ENCODE results near the gene TGM3. TPM values are rescaled to one million over a fixed set of nuclear protein-coding genes. Genes with fewer than 3 reads are reported as not detected.

TGM3 gene
- total and polyA plus RNA-seq, 9 donors, result 0.13 to 0.91 (median 0.38) TPM

- peaks cover 2% of the 10 kb centered on the region for H3K27me3 ChIP-seq (ENCODE audit: control insufficient read depth, insufficient read depth, low read length)
- H3K9me3 ChIP-seq (replicated peaks; ENCODE audit: control insufficient read depth, low read depth, low read length), result peaks cover 8% of the 10 kb centered on the region
- no peak for DNase-seq
- H3K36me3 ChIP-seq (ENCODE audit: control insufficient read depth, insufficient read depth, low read length), result no peaks in the 10 kb centered on the region
- no peak overlapping the region for H3K4me3 ChIP-seq (ENCODE audit: low read length)
- no CpG with 5 or more reads among the region's 5 CpGs for WGBS (ENCODE audit: insufficient coverage)
- H3K4me1 ChIP-seq (ENCODE audit: control insufficient read depth, insufficient read depth, low read length), result no peaks in the 10 kb centered on the region
- H3K27ac ChIP-seq (ENCODE audit: low read length), result no peak overlapping the region
These were observed 89.2 kb downstream of the TGM3 start for GRCh38 chr20:2385026-2385425.

- no peaks in the 10 kb centered on the region for H3K36me3 ChIP-seq (ENCODE audit: control insufficient read depth, insufficient read depth, low read length)
- H3K9me3 ChIP-seq (replicated peaks; ENCODE audit: control insufficient read depth, low read depth, low read length), result peaks cover 8% of the 10 kb centered on the region
- no CpG with 5 or more reads among the region's 6 CpGs for WGBS (ENCODE audit: insufficient coverage)
- H3K4me1 ChIP-seq (ENCODE audit: control insufficient read depth, insufficient read depth, low read length), result no peaks in the 10 kb centered on the region
- no peak overlapping the region for H3K27ac ChIP-seq (ENCODE audit: low read length)
- H3K4me3 ChIP-seq (ENCODE audit: low read length), result no peak overlapping the region
- no peak for DNase-seq
- peaks cover 2% of the 10 kb centered on the region for H3K27me3 ChIP-seq (ENCODE audit: control insufficient read depth, insufficient read depth, low read length)
These were observed 89.7 kb downstream of the TGM3 start for GRCh38 chr20:2385496-2385895.

- H3K36me3 ChIP-seq (ENCODE audit: control insufficient read depth, insufficient read depth, low read length), result no peaks in the 10 kb centered on the region
- WGBS (ENCODE audit: insufficient coverage), result 72% methylated on average over 3 of the region's 5 CpGs
- H3K4me1 ChIP-seq (ENCODE audit: control insufficient read depth, insufficient read depth, low read length), result no peaks in the 10 kb centered on the region
- peaks cover 8% of the 10 kb centered on the region for H3K9me3 ChIP-seq (replicated peaks; ENCODE audit: control insufficient read depth, low read depth, low read length)
- no peak for DNase-seq
- H3K27me3 ChIP-seq (ENCODE audit: control insufficient read depth, insufficient read depth, low read length), result no peaks in the 10 kb centered on the region
- no peak overlapping the region for H3K27ac ChIP-seq (ENCODE audit: low read length)
- H3K4me3 ChIP-seq (ENCODE audit: low read length), result no peak overlapping the region
These were observed 90.8 kb downstream of the TGM3 start for GRCh38 chr20:2386516-2387179.

GRCh38 chr20:2387180-2387577, 91.4 kb downstream of the TGM3 start:
- Histone ChIP-seq H3K27ac (ENCODE audit: low read length) (no peak overlapping the region), H3K36me3 (ENCODE audit: control insufficient read depth, insufficient read depth, low read length) (no peaks in the 10 kb centered on the region), H3K9me3 (replicated peaks; ENCODE audit: control insufficient read depth, low read depth, low read length) (peaks cover 8% of the 10 kb centered on the region), H3K4me3 (ENCODE audit: low read length) (no peak overlapping the region), H3K27me3 (ENCODE audit: control insufficient read depth, insufficient read depth, low read length) (no peaks in the 10 kb centered on the region), H3K4me1 (ENCODE audit: control insufficient read depth, insufficient read depth, low read length) (no peaks in the 10 kb centered on the region)
- WGBS (ENCODE audit: insufficient coverage), result 44% methylated on average over 2 of the region's 2 CpGs
- DNase-seq, result peak; percentile 5

GRCh38 chr20:2387580-2387979, 91.8 kb downstream of the TGM3 start:
- H3K9me3 ChIP-seq (replicated peaks; ENCODE audit: control insufficient read depth, low read depth, low read length), result peaks cover 8% of the 10 kb centered on the region
- no peak for DNase-seq
- H3K4me1 ChIP-seq (ENCODE audit: control insufficient read depth, insufficient read depth, low read length), result no peaks in the 10 kb centered on the region
- H3K27me3 ChIP-seq (ENCODE audit: control insufficient read depth, insufficient read depth, low read length), result no peaks in the 10 kb centered on the region
- H3K27ac ChIP-seq (ENCODE audit: low read length), result no peak overlapping the region
- H3K36me3 ChIP-seq (ENCODE audit: control insufficient read depth, insufficient read depth, low read length), result no peaks in the 10 kb centered on the region
- no peak overlapping the region for H3K4me3 ChIP-seq (ENCODE audit: low read length)
- WGBS (ENCODE audit: insufficient coverage), result 77% methylated on average over 3 of the region's 4 CpGs

Other genes starting within 250 kb of the TGM3 start
- gene STK35, start 194.2 kb upstream of the TGM3 start, total RNA-seq, result 5.8 TPM
- gene STK35, start 194.2 kb upstream of the TGM3 start, polyA plus RNA-seq (ENCODE audit: insufficient read depth in 1 of 8, insufficient read length in 8 of 8, low replicate concordance in 1 of 8), result 10 to 100 TPM in 1 of 8 donors, 1 to 10 TPM in 7; 6.4 to 11.1 (median 8.3) TPM
- gene TGM6, start 84.9 kb downstream of the TGM3 start, total RNA-seq, result not detected
- not detected for gene TGM6, start 84.9 kb downstream of the TGM3 start, polyA plus RNA-seq (ENCODE audit: insufficient read depth in 1 of 8, insufficient read length in 8 of 8, low replicate concordance in 1 of 8)
- gene SNRPB, start 174.8 kb downstream of the TGM3 start, total RNA-seq, result 123 TPM
- gene SNRPB, start 174.8 kb downstream of the TGM3 start, polyA plus RNA-seq (ENCODE audit: insufficient read depth in 1 of 8, insufficient read length in 8 of 8, low replicate concordance in 1 of 8), result 100 to 1,000 TPM in 7 of 8 donors, 10 to 100 TPM in 1; 97.3 to 123 (median 113) TPM
- 11.2 TPM for gene ZNF343, start 212.9 kb downstream of the TGM3 start, total RNA-seq
- gene ZNF343, start 212.9 kb downstream of the TGM3 start, polyA plus RNA-seq (ENCODE audit: insufficient read depth in 1 of 8, insufficient read length in 8 of 8, low replicate concordance in 1 of 8), result 10 to 100 TPM in 1 of 8 donors, 1 to 10 TPM in 7; 8.2 to 12.6 (median 8.7) TPM
- gene TMC2, start 240.6 kb downstream of the TGM3 start, total RNA-seq, result not detected
- gene TMC2, start 240.6 kb downstream of the TGM3 start, polyA plus RNA-seq (ENCODE audit: insufficient read depth in 1 of 8, insufficient read length in 8 of 8, low replicate concordance in 1 of 8), result under 1 TPM in 6 of 8 donors, not detected in 2; 0.02 to 0.16 (median 0.07) TPM

All from muscle of leg (tissue), 11 donors.